OCI-LY1 (cell line): ENCODE data around the gene PRMT5.

ENCODE experiments used
- EZH2 ChIP-seq: fragments of 200-600 bp; sonication (generic), shearing (Covaris generic); IDR thresholded peaks from 2 replicates; pipeline ENCODE4 v1.8.0; 2017; ENCODE audit warnings: borderline replicate concordance, mixed run types, mild to moderate bottlenecking, antibody characterized with exemption, low read length, moderate library complexity, mixed read lengths
- TF ChIP-seq, protein P1 (sequence below): fragments of 200-600 bp; sonication (generic), shearing (Covaris generic); IDR thresholded peaks from 2 replicates; pipeline ENCODE4 v1.5.1; 2017; ENCODE audit warnings: mild to moderate bottlenecking, antibody characterized with exemption, low read length, moderate library complexity, mixed read lengths

GRCh38 chr14:22890416-22890815, 38.8 kb downstream of the PRMT5 start:
- TF ChIP-seq, protein P1, sequence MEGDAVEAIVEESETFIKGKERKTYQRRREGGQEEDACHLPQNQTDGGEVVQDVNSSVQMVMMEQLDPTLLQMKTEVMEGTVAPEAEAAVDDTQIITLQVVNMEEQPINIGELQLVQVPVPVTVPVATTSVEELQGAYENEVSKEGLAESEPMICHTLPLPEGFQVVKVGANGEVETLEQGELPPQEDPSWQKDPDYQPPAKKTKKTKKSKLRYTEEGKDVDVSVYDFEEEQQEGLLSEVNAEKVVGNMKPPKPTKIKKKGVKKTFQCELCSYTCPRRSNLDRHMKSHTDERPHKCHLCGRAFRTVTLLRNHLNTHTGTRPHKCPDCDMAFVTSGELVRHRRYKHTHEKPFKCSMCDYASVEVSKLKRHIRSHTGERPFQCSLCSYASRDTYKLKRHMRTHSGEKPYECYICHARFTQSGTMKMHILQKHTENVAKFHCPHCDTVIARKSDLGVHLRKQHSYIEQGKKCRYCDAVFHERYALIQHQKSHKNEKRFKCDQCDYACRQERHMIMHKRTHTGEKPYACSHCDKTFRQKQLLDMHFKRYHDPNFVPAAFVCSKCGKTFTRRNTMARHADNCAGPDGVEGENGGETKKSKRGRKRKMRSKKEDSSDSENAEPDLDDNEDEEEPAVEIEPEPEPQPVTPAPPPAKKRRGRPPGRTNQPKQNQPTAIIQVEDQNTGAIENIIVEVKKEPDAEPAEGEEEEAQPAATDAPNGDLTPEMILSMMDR = no peak
- TF ChIP-seq EZH2 = no peak
